ENCODE results near the gene PYGB. TPM values are rescaled to one million over a fixed set of nuclear protein-coding genes. Genes with fewer than 3 reads are reported as not detected.

PYGB gene
- total RNA-seq, 1 experiment from 2014 or later = 435 TPM

DNA sequence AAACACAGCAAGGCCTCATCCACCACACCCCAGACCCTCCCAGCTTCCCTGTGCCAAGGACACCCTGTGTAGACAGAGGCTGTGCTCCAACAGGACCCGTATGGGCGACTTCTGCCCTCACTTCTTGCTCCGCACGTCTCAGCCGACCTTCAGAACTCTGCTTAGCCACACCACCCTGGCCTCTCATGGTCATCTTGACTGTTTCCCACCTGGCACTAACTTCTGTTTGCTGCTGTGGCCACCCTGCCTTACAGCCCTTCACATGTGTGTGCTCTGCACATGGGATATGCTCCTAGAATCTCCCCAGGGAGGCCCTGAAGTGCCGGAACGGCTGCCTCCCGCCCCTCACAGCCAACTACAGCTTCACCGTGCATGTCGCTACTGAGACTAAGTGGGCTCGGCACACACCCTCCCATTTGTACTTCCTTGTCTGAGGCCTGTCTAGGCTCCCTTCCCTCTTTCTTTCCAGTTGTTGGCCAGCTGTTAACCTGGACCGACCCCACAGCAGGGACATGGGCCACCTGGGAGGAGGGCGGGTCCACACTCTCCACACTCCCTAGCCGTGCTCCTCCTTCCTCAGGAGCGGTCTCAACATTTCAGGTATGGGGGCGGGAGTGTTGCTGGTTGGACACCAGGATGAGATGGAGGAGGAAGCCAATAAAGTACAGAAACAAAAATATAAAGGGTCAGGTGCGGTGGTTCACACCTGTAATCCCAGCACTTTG is 69.6 kb downstream of the PYGB start:
- DNase-seq (ENCODE audit: unreplicated experiment) = no peak
- TF ChIP-seq, protein P1, sequence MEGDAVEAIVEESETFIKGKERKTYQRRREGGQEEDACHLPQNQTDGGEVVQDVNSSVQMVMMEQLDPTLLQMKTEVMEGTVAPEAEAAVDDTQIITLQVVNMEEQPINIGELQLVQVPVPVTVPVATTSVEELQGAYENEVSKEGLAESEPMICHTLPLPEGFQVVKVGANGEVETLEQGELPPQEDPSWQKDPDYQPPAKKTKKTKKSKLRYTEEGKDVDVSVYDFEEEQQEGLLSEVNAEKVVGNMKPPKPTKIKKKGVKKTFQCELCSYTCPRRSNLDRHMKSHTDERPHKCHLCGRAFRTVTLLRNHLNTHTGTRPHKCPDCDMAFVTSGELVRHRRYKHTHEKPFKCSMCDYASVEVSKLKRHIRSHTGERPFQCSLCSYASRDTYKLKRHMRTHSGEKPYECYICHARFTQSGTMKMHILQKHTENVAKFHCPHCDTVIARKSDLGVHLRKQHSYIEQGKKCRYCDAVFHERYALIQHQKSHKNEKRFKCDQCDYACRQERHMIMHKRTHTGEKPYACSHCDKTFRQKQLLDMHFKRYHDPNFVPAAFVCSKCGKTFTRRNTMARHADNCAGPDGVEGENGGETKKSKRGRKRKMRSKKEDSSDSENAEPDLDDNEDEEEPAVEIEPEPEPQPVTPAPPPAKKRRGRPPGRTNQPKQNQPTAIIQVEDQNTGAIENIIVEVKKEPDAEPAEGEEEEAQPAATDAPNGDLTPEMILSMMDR (IDR thresholded peaks at IDR 0.05; ENCODE audit: unreplicated experiment) = no peak
- Mint-ChIP-seq H3K27me3 (ENCODE audit: insufficient read depth, unreplicated experiment) (no peaks in the 10 kb centered on the region), H3K4me1 (ENCODE audit: insufficient read depth, unreplicated experiment) (peaks cover 8% of the 10 kb centered on the region), H3K9me3 (ENCODE audit: unreplicated experiment) (no peaks in the 10 kb centered on the region), H3K36me3 (ENCODE audit: insufficient read depth, unreplicated experiment) (peaks cover 11% of the 10 kb centered on the region), H3K4me3 (ENCODE audit: unreplicated experiment) (no peak overlapping the region), H3K27ac (ENCODE audit: low read depth, unreplicated experiment) (peak overlapping the region; percentile 21)
- intact Hi-C loops (cut with micrococcal nuclease) = no loop called here
- ChIA-PET CTCF (interaction anchor here (0.6 to 1.4 kb wide), 4 partner anchors 21 to 845 kb away, joined by 3 to 4 read pairs (median 3); no protein-coding TSS in a partner anchor), POLR2A (no interaction called here)
- no TSS peak for BruUV-seq (replicated peaks)

GRCh38 chr20:25318471-25319240 is 70.8 kb downstream of the PYGB start:
- Mint-ChIP-seq H3K36me3 (ENCODE audit: insufficient read depth, unreplicated experiment) (peaks cover 19% of the 10 kb centered on the region), H3K4me3 (ENCODE audit: unreplicated experiment) (no peak overlapping the region), H3K27ac (ENCODE audit: low read depth, unreplicated experiment) (no peak overlapping the region), H3K4me1 (ENCODE audit: insufficient read depth, unreplicated experiment) (peaks cover 8% of the 10 kb centered on the region), H3K9me3 (ENCODE audit: unreplicated experiment) (no peaks in the 10 kb centered on the region), H3K27me3 (ENCODE audit: insufficient read depth, unreplicated experiment) (no peaks in the 10 kb centered on the region)
- TF ChIP-seq, protein P1 (IDR thresholded peaks at IDR 0.05; ENCODE audit: unreplicated experiment) = no peak
- no TSS peak for BruUV-seq (replicated peaks)
- intact Hi-C loops (cut with micrococcal nuclease) = no loop called here
- DNase-seq (ENCODE audit: unreplicated experiment) = no peak
- CTCF ChIA-PET = interaction anchor here (0.7 to 1.0 kb wide), 3 partner anchors 8 to 843 kb away, joined by 3 to 4 read pairs (median 3); no protein-coding TSS in a partner anchor
- POLR2A ChIA-PET = no interaction called here

- peaks cover 19% of the 10 kb centered on the region for H3K36me3 Mint-ChIP-seq (ENCODE audit: insufficient read depth, unreplicated experiment)
- ChIA-PET POLR2A (interaction anchor here (0.6 kb wide), 1 partner anchor 220 kb away, joined by 3 read pairs; no protein-coding TSS in a partner anchor), CTCF (interaction anchor here (0.7 to 1.0 kb wide), 3 partner anchors 9 to 80 kb away, joined by 3 to 4 read pairs (median 3); no protein-coding TSS in a partner anchor)
- H3K27me3 Mint-ChIP-seq (ENCODE audit: insufficient read depth, unreplicated experiment) = no peaks in the 10 kb centered on the region
- TF ChIP-seq, protein P1 (IDR thresholded peaks at IDR 0.05; ENCODE audit: unreplicated experiment) = no peak
- H3K9me3 Mint-ChIP-seq (ENCODE audit: unreplicated experiment) = no peaks in the 10 kb centered on the region
- no peak overlapping the region for H3K4me3 Mint-ChIP-seq (ENCODE audit: unreplicated experiment)
- no peak for DNase-seq (ENCODE audit: unreplicated experiment)
- H3K27ac Mint-ChIP-seq (ENCODE audit: low read depth, unreplicated experiment) = no peak overlapping the region
- no TSS peak for BruUV-seq (replicated peaks)
- H3K4me1 Mint-ChIP-seq (ENCODE audit: insufficient read depth, unreplicated experiment) = peaks cover 8% of the 10 kb centered on the region
- intact Hi-C loops (cut with micrococcal nuclease) = no loop called here
Measured at GRCh38 chr20:25319241-25320034, 71.6 kb downstream of the PYGB start.

All from MCF 10A (cell line).